Choroid plexus epithelial cell (primary cell): Measurements from ENCODE around the gene SPATA22.

ENCODE experiments used
- DNase-seq: peaks from one replicate; pipeline ENCODE4 v3.0.0-alpha.2; 2010; ENCODE audit warnings: low read depth
- H3K4me3 ChIP-seq: 2 replicates; pipeline ENCODE4 v1.5.1; 2011; ENCODE audit warnings: low read depth, mild to moderate bottlenecking, control low read depth, low read length, moderate library complexity
- CTCF ChIP-seq: conservative IDR thresholded peaks from 2 replicates; pipeline ENCODE4 v1.5.1; 2011; ENCODE audit warnings: low read depth, mild to moderate bottlenecking, control low read depth, inconsistent platforms, low read length, moderate library complexity

Gene SPATA22

GRCh38 chr17:3510090-3510489, 38.5 kb upstream of the SPATA22 start:
- no peak overlapping the region for H3K4me3 ChIP-seq
- no peak for TF ChIP-seq CTCF
- DNase-seq = no peak

- TF ChIP-seq CTCF = no peak
- no peak overlapping the region for H3K4me3 ChIP-seq
- no peak for DNase-seq
Observed at GRCh38 chr17:3507869-3508268, 36.2 kb upstream of the SPATA22 start.

DNA sequence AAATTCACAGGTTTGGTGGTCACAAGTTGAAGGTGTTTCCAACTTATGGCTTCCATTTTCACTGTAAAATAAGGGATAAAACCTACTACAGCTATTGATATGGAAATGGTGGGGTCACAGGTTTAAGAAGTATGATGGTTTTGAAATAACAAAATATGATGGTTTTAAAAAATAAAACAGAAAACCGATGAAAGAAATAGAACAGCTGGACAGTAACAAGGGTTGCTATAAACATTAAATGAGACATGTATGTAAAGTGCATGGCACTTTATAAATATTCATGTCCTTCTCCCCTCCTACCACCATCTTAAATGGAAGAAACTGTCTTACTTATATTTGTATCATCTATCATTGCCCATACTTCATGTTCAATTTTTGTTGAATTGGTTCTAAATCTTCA, 35.5 kb upstream of the SPATA22 start:
- DNase-seq = no peak
- H3K4me3 ChIP-seq = no peak overlapping the region
- TF ChIP-seq CTCF = no peak

- no peak overlapping the region for H3K4me3 ChIP-seq
- no peak for DNase-seq
- TF ChIP-seq CTCF = no peak
Observed at GRCh38 chr17:3506054-3506453, 34.4 kb upstream of the SPATA22 start.

- DNase-seq = no peak
- no peak overlapping the region for H3K4me3 ChIP-seq
- TF ChIP-seq CTCF = no peak
Observed at GRCh38 chr17:3505008-3505407, 33.4 kb upstream of the SPATA22 start.

- no peak overlapping the region for H3K4me3 ChIP-seq
- TF ChIP-seq CTCF = no peak
- no peak for DNase-seq
Observed at GRCh38 chr17:3503285-3503684, 31.7 kb upstream of the SPATA22 start.

- TF ChIP-seq CTCF = no peak
- DNase-seq = no peak
- no peak overlapping the region for H3K4me3 ChIP-seq
Observed at GRCh38 chr17:3502466-3502865, 30.8 kb upstream of the SPATA22 start.
